HEK293 (cell line): ENCODE measurements around the gene HMG20A.
A peak's percentile ranks its signal among the peaks of the same experiment; 100 is the strongest.

Experiments used
- CTCF ChIA-PET: fragments of 350-600 bp; formaldehyde crosslinking; extraction: SDS; loops from one replicate; lab custom pipeline; 2021; ENCODE audit warnings: antibody characterized with exemption; lab: Yijun Ruan, JAX
- POLR2A ChIA-PET: fragments of 300-600 bp; formaldehyde crosslinking; extraction: SDS; loops from one replicate; lab custom pipeline; 2020; ENCODE audit warnings: antibody characterized with exemption, inconsistent platforms; lab: Yijun Ruan, JAX
- H3K27ac ChIP-seq: fragments of 200-500 bp; sonication (Bioruptor generic); 2 replicates; pipeline ENCODE4 v1.5.1; 2014; ENCODE audit warnings: low read depth, low read length, control low read depth, inconsistent platforms; ENCODE audit errors: extremely low read depth
- H3K36me3 ChIP-seq, 2 experiments: fragments of 200-500 bp in 1 of 2; sonication (Bioruptor generic) in 1 of 2; 1 replicate in 1 of 2; 2 replicates in 1 of 2; pipeline ENCODE4 v1.5.1; 2014 to 2017; ENCODE audit warnings: inconsistent platforms in 2 of 2, low read length in 2 of 2; ENCODE audit not compliant: control insufficient read depth in 2 of 2, insufficient read depth in 1 of 2
- H3K4me1 ChIP-seq: fragments of 200-500 bp; sonication (Bioruptor generic); 2 replicates; pipeline ENCODE4 v1.5.1; 2014; ENCODE audit warnings: mild to moderate bottlenecking, low read length, inconsistent platforms; ENCODE audit not compliant: control insufficient read depth, insufficient read depth
- H3K4me3 ChIP-seq: 2 replicates; pipeline ENCODE4 v1.5.1; 2011; ENCODE audit warnings: low read depth, mild to moderate bottlenecking, control low read depth, low read length, moderate library complexity
- H3K9me3 ChIP-seq: fragments of 200-500 bp; sonication (Bioruptor generic); 2 replicates; pipeline ENCODE4 v1.5.1; 2014; ENCODE audit warnings: low read depth, low read length, inconsistent platforms; ENCODE audit not compliant: control insufficient read depth, insufficient read depth
- BCL11A ChIP-seq: fragments of 450-650 bp; formaldehyde crosslinking; IDR thresholded peaks from 2 replicates; pipeline ENCODE4 v1.5.1; 2016; ENCODE audit warnings: low read depth, missing biosample characterization, missing genetic modification characterization
- KLF8 ChIP-seq: fragments of 450-650 bp; formaldehyde crosslinking; IDR thresholded peaks from 2 replicates; pipeline ENCODE4 v1.5.1; 2016; ENCODE audit warnings: missing biosample characterization, missing genetic modification characterization
- ZBTB21 ChIP-seq: fragments of 450-650 bp; formaldehyde crosslinking; IDR thresholded peaks from 2 replicates; pipeline ENCODE4 v1.5.1; 2017; ENCODE audit warnings: missing biosample characterization, missing genetic modification characterization
- ZBTB7A ChIP-seq: fragments of 450-650 bp; formaldehyde crosslinking; IDR thresholded peaks from 2 replicates; pipeline ENCODE4 v1.5.1; 2016; ENCODE audit warnings: low read depth, missing biosample characterization, missing genetic modification characterization
- ZEB2 ChIP-seq: fragments of 450-650 bp; formaldehyde crosslinking; IDR thresholded peaks from 2 replicates; pipeline ENCODE4 v1.5.1; 2016; ENCODE audit warnings: missing biosample characterization, missing genetic modification characterization
- ZFHX2 ChIP-seq: fragments of 450-650 bp; formaldehyde crosslinking; conservative IDR thresholded peaks from 2 replicates; pipeline ENCODE4 v1.5.1; 2016; ENCODE audit warnings: missing biosample characterization, missing genetic modification characterization
- ZFP37 ChIP-seq: fragments of 450-650 bp; formaldehyde crosslinking; IDR thresholded peaks from 2 replicates; pipeline ENCODE4 v1.5.1; 2016; ENCODE audit warnings: missing biosample characterization, missing genetic modification characterization
- ZIC2 ChIP-seq: fragments of 450-650 bp; formaldehyde crosslinking; IDR thresholded peaks from 2 replicates; pipeline ENCODE4 v1.5.1; 2016; ENCODE audit warnings: missing biosample characterization, missing genetic modification characterization
- ZNF10 ChIP-seq: fragments of 450-650 bp; formaldehyde crosslinking; IDR thresholded peaks from 2 replicates; pipeline ENCODE4 v1.5.1; 2017; ENCODE audit warnings: missing biosample characterization, missing genetic modification characterization
- ZNF112 ChIP-seq: fragments of 450-650 bp; formaldehyde crosslinking; IDR thresholded peaks from 2 replicates; pipeline ENCODE4 v1.5.0; 2017; ENCODE audit warnings: missing biosample characterization, missing genetic modification characterization
- ZNF24 ChIP-seq: fragments of 450-650 bp; formaldehyde crosslinking; IDR thresholded peaks from 2 replicates; pipeline ENCODE4 v1.5.1; 2016; ENCODE audit warnings: missing biosample characterization, missing genetic modification characterization
- ZNF311 ChIP-seq: fragments of 450-650 bp; formaldehyde crosslinking; IDR thresholded peaks from 2 replicates; pipeline ENCODE4 v1.5.1; 2017; ENCODE audit warnings: missing biosample characterization, missing genetic modification characterization, borderline replicate concordance
- ZNF341 ChIP-seq: fragments of 450-650 bp; formaldehyde crosslinking; IDR thresholded peaks from 2 replicates; pipeline ENCODE4; 2016; ENCODE audit warnings: low read depth, missing biosample characterization, missing genetic modification characterization
- ZNF366 ChIP-seq: fragments of 450-650 bp; formaldehyde crosslinking; conservative IDR thresholded peaks from 2 replicates; pipeline ENCODE4 v1.5.1; 2016; ENCODE audit warnings: missing biosample characterization, missing genetic modification characterization
- ZNF660 ChIP-seq: fragments of 450-650 bp; IDR thresholded peaks from 2 replicates; pipeline ENCODE4 v1.5.1; 2018; ENCODE audit warnings: missing biosample characterization, mild to moderate bottlenecking, missing genetic modification characterization
- ZNF768 ChIP-seq: fragments of 450-650 bp; formaldehyde crosslinking; IDR thresholded peaks from 2 replicates; pipeline ENCODE4 v1.5.1; 2018; ENCODE audit warnings: missing biosample characterization, mild to moderate bottlenecking, missing genetic modification characterization
- TF ChIP-seq, protein P1 (sequence below): fragments of 450-650 bp; formaldehyde crosslinking; IDR thresholded peaks from 2 replicates; pipeline ENCODE4 v1.5.1; 2016; ENCODE audit warnings: missing biosample characterization, missing genetic modification characterization
- TF ChIP-seq, protein P2 (sequence below): fragments of 450-650 bp; formaldehyde crosslinking; IDR thresholded peaks from 2 replicates; pipeline ENCODE4 v1.5.1; 2016; ENCODE audit warnings: missing biosample characterization, missing genetic modification characterization
- TF ChIP-seq, protein P3 (sequence below): IDR thresholded peaks from 2 replicates; pipeline ENCODE4 v1.6.1; 2011; ENCODE audit warnings: mild to moderate bottlenecking, low read depth, low read length, borderline replicate concordance
- TF ChIP-seq, protein P4 (sequence below): fragments of 450-650 bp; formaldehyde crosslinking; conservative IDR thresholded peaks from 2 replicates; pipeline ENCODE4 v1.5.1; 2016; ENCODE audit warnings: low read depth, missing biosample characterization, missing genetic modification characterization
- TF ChIP-seq, protein P5 (sequence below): fragments of 450-650 bp; formaldehyde crosslinking; IDR thresholded peaks from 2 replicates; pipeline ENCODE4 v1.5.1; 2016; ENCODE audit warnings: missing biosample characterization, missing genetic modification characterization
- TF ChIP-seq, protein P6 (sequence below): fragments of 450-650 bp; formaldehyde crosslinking; IDR thresholded peaks from 2 replicates; pipeline ENCODE4 v1.5.1; 2016; ENCODE audit warnings: missing biosample characterization, missing genetic modification characterization

Gene HMG20A

DNA sequence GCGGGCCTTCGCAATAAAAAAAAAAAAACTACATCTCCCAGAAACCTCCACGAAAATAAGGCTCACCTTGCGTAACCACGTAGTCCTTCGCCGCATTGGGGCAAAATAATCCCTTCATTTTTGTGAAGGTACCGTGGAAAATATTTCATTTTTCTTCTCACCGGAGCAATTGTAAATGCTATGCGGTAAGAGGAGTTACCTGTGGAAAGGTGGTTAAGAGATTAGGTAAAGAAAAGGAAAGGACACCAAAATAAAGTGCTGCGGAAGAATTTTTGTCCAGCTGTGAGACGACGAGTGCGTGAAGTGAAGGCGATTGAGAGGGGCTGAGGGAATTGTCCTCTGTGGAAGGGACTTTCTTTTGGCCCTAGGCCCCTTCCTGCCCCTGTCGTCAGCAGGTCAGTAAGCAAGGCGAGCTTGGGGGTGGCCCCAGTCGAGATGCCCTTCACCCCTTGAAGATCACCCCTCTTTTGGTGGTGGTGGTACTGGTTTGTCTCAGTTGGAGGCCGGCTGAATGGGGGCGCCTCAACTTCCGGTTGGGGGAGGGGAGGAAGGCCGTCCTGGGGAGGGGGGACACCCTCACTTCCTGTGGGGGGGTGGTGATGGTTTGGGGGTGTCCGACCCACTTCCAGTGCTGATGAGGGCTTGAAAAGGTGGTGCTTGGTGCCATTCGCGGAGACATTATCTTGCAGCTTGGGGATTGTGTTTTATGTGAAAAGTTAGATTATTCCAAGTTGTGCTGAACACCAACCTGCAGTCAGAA, at the start of gene HMG20A:
Gene HMG20A, plus strand, starts transcription at position 279 of the 760 bp plus-strand sequence. CDS start 37,520 bp downstream, outside the sequence.
- peaks cover 30% of the 10 kb centered on the region for H3K4me1 ChIP-seq
- ChIA-PET POLR2A (interaction anchor here (0.7 to 1.9 kb wide), 5 partner anchors 10 to 386 kb away, joined by 3 to 6 read pairs (median 3); no protein-coding TSS in a partner anchor), CTCF (interaction anchor here (0.9 to 2.3 kb wide), 3 partner anchors 123 to 302 kb away, joined by 5 to 16 read pairs (median 12); no protein-coding TSS in a partner anchor)
- H3K36me3 ChIP-seq, result no peaks in the 10 kb centered on the region
- H3K4me3 ChIP-seq, result peak within 1 kb of the TSS; percentile 73
- no peaks in the 10 kb centered on the region for H3K9me3 ChIP-seq
- peak within 1 kb of the TSS; percentile 86 for H3K27ac ChIP-seq
- TF ChIP-seq ZNF10 (peak; percentile 96), ZNF341 (tag by site-specific recombination) (peak; percentile 51; the same call in 1 of the 2 replicates), ZFHX2 (tag by site-specific recombination) (peak; percentile 38), ZBTB21 (peak; percentile 82), ZIC2 (tag by site-specific recombination) (peak; percentile 95), ZNF311 (tag by site-specific recombination) (no peak), ZBTB7A (tag by site-specific recombination) (0 out of 2 replicates have a peak, but pooled peaks have one; percentile 66), KLF8 (tag by site-specific recombination) (peak; percentile 96), ZNF768 (tag by site-specific recombination) (no peak), ZNF366 (peak; percentile 74), ZFP37 (0 out of 2 replicates have a peak, but pooled peaks have one; percentile 42), ZNF660 (tag by site-specific recombination) (peak; percentile 78; the same call in 1 of the 2 replicates), ZEB2 (peak; percentile 69; the same call in 1 of the 2 replicates), ZNF112 (tag by site-specific recombination) (no peak), ZNF24 (tag by site-specific recombination) (peak; percentile 92), BCL11A (tag by site-specific recombination) (no peak)
- TF ChIP-seq, protein P1, sequence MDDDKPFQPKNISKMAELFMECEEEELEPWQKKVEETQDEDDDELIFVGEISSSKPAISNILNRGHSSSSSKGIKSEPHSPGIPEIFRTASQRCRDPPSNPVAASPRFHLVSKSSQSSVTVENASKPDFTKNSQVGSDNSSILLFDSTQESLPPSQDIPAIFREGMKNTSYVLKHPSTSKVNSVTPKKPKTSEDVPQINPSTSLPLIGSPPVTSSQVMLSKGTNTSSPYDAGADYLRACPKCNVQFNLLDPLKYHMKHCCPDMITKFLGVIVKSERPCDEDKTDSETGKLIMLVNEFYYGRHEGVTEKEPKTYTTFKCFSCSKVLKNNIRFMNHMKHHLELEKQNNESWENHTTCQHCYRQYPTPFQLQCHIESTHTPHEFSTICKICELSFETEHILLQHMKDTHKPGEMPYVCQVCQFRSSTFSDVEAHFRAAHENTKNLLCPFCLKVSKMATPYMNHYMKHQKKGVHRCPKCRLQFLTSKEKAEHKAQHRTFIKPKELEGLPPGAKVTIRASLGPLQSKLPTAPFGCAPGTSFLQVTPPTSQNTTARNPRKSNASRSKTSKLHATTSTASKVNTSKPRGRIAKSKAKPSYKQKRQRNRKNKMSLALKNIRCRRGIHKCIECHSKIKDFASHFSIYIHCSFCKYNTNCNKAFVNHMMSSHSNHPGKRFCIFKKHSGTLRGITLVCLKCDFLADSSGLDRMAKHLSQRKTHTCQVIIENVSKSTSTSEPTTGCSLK (tag by site-specific recombination), result no peak
- TF ChIP-seq, protein P2, sequence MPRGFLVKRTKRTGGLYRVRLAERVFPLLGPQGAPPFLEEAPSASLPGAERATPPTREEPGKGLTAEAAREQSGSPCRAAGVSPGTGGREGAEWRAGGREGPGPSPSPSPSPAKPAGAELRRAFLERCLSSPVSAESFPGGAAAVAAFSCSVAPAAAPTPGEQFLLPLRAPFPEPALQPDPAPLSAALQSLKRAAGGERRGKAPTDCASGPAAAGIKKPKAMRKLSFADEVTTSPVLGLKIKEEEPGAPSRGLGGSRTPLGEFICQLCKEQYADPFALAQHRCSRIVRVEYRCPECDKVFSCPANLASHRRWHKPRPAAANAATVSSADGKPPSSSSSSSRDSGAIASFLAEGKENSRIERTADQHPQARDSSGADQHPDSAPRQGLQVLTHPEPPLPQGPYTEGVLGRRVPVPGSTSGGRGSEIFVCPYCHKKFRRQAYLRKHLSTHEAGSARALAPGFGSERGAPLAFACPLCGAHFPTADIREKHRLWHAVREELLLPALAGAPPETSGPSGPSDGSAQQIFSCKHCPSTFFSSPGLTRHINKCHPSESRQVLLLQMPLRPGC (tag by site-specific recombination), result peak; percentile 89
- TF ChIP-seq, protein P3, sequence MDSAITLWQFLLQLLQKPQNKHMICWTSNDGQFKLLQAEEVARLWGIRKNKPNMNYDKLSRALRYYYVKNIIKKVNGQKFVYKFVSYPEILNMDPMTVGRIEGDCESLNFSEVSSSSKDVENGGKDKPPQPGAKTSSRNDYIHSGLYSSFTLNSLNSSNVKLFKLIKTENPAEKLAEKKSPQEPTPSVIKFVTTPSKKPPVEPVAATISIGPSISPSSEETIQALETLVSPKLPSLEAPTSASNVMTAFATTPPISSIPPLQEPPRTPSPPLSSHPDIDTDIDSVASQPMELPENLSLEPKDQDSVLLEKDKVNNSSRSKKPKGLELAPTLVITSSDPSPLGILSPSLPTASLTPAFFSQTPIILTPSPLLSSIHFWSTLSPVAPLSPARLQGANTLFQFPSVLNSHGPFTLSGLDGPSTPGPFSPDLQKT, result 0 out of 2 replicates have a peak, but pooled peaks have one; percentile 35
- TF ChIP-seq, protein P4, sequence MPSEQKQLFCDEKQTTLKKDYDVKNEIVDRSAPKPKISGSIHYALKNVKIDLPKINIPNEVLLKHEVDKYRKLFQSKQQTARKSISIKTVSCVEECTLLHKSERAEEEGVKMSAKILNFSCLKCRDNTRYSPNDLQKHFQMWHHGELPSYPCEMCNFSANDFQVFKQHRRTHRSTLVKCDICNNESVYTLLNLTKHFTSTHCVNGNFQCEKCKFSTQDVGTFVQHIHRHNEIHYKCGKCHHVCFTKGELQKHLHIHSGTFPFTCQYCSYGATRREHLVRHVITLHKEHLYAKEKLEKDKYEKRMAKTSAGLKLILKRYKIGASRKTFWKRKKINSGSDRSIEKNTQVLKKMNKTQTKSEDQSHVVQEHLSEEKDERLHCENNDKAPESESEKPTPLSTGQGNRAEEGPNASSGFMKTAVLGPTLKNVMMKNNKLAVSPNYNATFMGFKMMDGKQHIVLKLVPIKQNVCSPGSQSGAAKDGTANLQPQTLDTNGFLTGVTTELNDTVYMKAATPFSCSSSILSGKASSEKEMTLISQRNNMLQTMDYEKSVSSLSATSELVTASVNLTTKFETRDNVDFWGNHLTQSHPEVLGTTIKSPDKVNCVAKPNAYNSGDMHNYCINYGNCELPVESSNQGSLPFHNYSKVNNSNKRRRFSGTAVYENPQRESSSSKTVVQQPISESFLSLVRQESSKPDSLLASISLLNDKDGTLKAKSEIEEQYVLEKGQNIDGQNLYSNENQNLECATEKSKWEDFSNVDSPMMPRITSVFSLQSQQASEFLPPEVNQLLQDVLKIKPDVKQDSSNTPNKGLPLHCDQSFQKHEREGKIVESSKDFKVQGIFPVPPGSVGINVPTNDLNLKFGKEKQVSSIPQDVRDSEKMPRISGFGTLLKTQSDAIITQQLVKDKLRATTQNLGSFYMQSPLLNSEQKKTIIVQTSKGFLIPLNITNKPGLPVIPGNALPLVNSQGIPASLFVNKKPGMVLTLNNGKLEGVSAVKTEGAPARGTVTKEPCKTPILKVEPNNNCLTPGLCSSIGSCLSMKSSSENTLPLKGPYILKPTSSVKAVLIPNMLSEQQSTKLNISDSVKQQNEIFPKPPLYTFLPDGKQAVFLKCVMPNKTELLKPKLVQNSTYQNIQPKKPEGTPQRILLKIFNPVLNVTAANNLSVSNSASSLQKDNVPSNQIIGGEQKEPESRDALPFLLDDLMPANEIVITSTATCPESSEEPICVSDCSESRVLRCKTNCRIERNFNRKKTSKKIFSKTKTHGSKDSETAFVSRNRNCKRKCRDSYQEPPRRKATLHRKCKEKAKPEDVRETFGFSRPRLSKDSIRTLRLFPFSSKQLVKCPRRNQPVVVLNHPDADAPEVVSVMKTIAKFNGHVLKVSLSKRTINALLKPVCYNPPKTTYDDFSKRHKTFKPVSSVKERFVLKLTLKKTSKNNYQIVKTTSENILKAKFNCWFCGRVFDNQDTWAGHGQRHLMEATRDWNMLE (tag by site-specific recombination), result peak; percentile 59
- TF ChIP-seq, protein P5, sequence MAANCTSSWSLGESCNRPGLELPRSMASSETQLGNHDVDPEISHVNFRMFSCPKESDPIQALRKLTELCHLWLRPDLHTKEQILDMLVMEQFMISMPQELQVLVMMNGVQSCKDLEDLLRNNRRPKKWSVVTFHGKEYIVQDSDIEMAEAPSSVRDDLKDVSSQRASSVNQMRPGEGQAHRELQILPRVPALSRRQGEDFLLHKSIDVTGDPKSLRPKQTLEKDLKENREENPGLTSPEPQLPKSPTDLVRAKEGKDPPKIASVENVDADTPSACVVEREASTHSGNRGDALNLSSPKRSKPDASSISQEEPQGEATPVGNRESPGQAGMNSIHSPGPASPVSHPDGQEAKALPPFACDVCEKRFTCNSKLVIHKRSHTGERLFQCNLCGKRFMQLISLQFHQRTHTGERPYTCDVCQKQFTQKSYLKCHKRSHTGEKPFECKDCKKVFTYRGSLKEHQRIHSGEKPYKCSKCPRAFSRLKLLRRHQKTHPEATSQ, result no peak
- TF ChIP-seq, protein P6, sequence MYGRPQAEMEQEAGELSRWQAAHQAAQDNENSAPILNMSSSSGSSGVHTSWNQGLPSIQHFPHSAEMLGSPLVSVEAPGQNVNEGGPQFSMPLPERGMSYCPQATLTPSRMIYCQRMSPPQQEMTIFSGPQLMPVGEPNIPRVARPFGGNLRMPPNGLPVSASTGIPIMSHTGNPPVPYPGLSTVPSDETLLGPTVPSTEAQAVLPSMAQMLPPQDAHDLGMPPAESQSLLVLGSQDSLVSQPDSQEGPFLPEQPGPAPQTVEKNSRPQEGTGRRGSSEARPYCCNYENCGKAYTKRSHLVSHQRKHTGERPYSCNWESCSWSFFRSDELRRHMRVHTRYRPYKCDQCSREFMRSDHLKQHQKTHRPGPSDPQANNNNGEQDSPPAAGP (tag by site-specific recombination), result peak; percentile 92; the same call in 1 of the 2 replicates
